ENCODE data around the gene SMCR8.
"Not testable (repeated sequence)": the region's sequence is repeated elsewhere in the genome, so short reads cannot be mapped to it uniquely, and the experiment has no call there.

The SMCR8 gene

DNA sequence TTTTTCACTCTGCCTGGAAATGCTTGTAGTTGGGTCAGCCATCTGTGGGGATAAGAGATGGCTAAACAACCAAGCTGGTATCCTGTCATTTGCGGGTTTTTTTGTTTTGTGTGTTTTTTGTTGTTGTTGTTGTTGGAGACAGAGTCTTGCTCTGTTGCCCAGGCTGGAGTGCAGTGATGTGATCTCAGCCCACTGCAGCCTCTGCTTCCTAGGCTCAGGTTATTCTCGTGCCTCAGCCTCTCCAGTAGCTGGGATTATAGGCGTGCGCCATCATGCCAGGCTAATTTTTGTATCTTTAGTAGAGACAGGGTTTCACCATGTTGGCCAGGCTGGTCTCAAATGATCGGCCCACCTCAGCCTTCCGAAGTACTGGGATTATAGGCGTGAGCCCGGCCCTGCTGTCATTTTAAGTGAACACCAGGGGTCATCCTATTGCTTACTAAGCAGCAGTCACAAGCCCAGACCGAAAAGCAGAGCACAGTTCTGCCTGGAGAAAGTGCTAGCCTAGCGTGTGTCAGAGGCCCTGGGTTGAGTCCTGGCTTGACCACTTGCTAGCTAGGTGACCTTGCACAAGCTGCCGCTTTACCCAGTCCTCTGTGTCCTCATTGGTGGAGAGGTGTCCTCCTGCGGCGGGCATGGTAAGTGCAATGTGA, 4.6 kb downstream of the SMCR8 start:
- DNase-seq = peak; percentile 15

GRCh38 chr17:18320301-18320700, 5.2 kb downstream of the SMCR8 start:
- DNase-seq = no peak

GRCh38 chr17:18321309-18321708, 6.2 kb downstream of the SMCR8 start:
- DNase-seq = no peak

GRCh38 chr17:18322522-18322921, 7.4 kb downstream of the SMCR8 start:
- no peak for DNase-seq

- no peak for DNase-seq
Measured at GRCh38 chr17:18323007-18323406, 7.9 kb downstream of the SMCR8 start.

- DNase-seq = no peak
Measured at GRCh38 chr17:18323507-18324139, 8.5 kb downstream of the SMCR8 start.

GRCh38 chr17:18324140-18325050, 9.3 kb downstream of the SMCR8 start:
- DNase-seq = no peak

GRCh38 chr17:18326039-18326438, 10.9 kb downstream of the SMCR8 start:
- no peak for DNase-seq

DNA sequence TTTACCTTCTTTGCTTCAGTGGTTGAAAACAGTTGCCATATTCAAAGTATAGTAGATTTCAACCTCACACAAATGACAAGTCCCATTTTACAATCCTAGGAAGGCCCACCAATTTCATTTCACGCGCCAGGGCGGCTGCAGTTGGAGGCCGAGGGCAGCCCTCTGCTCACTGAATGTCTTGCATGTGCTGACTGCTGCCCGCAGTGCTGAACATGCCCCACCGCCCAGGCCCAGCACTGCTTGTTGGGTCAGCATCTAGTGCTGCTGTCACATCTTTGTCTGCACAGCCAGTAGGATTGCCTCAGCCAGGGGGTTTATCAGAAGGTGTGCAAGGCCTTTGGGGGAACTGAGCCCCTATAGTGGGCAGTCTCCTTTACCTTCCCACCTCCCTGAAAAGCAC, 11.5 kb downstream of the SMCR8 start:
- DNase-seq = no peak

DNA sequence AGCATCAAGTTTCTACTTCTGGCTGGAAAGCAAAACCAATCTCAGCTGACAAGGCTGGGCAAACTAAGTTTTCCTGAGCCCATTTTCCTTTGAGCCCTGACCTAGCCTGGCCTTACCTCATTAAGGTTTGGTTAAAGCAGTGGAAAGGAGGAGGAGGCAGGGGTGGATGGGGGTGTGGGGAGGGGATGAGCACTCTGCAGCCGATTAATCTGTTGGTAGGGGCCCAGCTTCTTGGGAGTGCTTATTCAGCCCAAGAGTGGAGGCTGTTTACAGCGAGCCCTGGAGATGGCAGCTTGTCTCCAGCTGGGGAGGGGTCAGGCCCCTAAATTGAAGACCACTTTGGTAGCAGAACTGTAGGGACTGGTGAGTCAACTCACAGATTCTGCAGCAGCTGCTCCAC, 12.0 kb downstream of the SMCR8 start:
- no peak for DNase-seq

DNA sequence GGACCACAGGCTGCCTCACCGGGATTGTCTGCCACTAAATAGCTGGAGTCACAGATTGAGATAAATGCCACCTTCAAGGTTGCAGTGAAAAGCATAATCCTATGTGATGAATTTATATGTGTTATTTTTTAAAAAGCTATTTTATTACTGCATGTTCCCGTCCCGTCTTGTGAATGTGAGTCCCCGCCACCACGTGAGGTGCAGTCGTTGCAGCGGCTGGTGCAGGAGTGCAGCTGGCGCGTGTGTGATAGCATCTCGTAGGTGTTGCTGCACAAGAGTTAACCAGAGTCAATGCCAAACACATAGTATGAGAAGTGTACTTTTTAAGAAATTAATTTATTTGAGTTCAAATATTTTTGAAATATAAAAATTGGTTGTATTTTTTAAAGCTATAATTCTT, 12.5 kb downstream of the SMCR8 start:
- no peak for DNase-seq

DNA sequence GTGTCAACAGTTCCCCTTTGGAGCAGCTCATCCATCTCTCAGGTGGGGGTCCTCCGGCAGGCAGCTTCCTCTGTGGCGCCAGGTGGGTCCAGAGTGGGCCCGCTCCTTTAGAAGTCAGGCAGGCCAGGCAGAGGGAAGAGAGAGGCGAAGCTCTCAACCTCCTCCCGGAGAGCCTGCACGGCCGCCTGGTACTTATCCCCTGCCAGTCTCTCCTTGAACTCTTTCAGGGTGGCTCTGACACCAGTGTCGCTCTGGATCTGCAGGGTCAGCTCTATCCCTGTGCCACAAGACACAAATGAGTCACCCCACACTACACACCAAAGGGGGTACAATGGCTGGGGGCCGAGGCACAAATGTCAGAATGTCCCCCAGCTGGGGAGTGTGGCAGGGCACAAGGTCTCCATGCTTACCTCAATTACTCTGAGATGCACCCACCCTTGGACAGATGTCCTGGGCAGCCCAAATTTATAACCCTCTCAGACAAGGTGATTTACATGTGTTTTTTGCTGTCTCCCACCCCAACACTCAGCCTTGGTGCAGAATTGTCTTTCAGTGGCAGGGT, 13.6 kb downstream of the SMCR8 start:
- no peak for DNase-seq

GRCh38 chr17:18331879-18332278, 16.8 kb downstream of the SMCR8 start:
- DNase-seq = no peak

GRCh38 chr17:18332909-18333489, 17.9 kb downstream of the SMCR8 start:
- DNase-seq = no peak

- not testable (repeated sequence) for DNase-seq
Measured at GRCh38 chr17:18338158-18338557, 23.1 kb downstream of the SMCR8 start.

DNA sequence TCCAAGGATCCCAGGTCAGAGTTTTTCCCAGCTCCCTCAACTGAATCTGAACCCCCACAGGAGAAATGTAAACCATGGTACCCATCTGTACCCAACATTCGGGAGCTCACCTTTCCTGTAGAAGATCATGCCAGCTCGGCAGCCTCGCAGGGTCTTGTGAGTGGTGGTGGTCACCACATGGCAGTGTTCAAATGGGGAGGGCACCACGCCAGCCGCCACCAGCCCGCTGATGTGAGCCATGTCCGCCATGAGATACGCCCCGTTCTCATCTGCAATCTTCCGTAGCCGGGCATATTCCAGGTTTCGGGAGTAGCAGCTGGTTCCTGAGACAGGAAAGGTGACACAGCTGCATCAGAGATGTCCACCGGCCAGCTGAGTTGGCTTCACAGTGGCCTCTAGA, 24.8 kb downstream of the SMCR8 start:
- DNase-seq = no peak

GRCh38 chr17:18344021-18344420, 28.9 kb downstream of the SMCR8 start:
- DNase-seq = no peak

DNA sequence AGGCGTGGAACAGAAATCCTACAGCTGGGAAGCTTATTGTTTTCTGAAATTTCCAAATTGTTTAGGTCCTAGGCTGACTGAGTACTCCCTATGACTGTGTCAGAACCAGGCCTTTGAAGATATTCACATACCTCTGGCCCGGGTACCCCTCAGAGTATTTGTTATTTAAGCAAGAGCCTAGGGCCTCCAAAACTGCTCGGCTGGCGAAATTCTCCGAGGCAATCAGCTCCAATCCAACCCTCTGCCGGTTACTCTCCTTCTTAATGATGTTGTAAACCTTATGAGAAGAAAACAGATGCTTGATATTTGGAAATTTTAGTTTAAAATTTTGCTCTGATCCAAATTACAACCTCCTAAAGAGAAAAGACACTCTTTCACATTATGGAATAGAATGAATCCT, 38.4 kb downstream of the SMCR8 start:
- DNase-seq = no peak

- DNase-seq = no peak
Measured at GRCh38 chr17:18356624-18357023, 41.5 kb downstream of the SMCR8 start.

- no peak for DNase-seq
Measured at GRCh38 chr17:18360518-18360917, 45.4 kb downstream of the SMCR8 start.

- no peak for DNase-seq
Measured at GRCh38 chr17:18361837-18362697, 47.0 kb downstream of the SMCR8 start.

DNA sequence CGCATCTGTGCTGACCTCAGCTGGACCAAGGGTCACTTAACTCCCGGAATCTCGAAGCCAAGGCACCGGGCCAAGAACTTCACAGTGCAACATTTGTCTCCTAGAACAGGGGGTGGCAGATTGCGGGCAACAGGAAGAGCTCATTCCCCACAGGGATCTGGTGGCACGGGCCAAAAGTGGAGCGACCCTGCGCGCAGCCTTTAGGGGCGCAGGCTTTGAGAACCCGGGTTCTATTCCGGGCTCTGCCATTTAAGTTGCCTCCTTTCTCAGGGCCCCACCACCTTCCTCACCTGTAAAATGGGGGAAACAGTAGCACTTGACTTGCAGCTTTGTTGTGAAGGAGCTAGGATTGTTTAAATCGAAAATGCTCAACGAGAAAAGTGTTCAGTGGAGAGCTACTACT, 47.6 kb downstream of the SMCR8 start:
- peak; percentile 9 for DNase-seq
